PFSK-1 (cell line): Measurements from ENCODE around the gene AKR1A1.

Experiments used
- FOXP2 ChIP-seq: optimal IDR thresholded peaks from 2 replicates; pipeline ENCODE3; 2011; ENCODE audit warnings: borderline replicate concordance, control low read depth, inconsistent platforms; ENCODE audit not compliant: insufficient read depth; ENCODE audit errors: extremely low read length, extremely low read depth
- POLR2AphosphoS5 ChIP-seq: IDR thresholded peaks from 2 replicates; pipeline ENCODE4 v1.6.1; 2012; ENCODE audit warnings: low read depth, mild to moderate bottlenecking, control low read depth, low read length, moderate library complexity
- REST ChIP-seq, 2 experiments: IDR thresholded peaks; 2 replicates each; pipeline versions ENCODE4 v1.6.1 to v1.8.0; 2011 to 2012; ENCODE audit warnings: low read depth in 2 of 2, low read length in 2 of 2, control low read depth in 1 of 2, inconsistent platforms in 1 of 2, mild to moderate bottlenecking in 1 of 2, moderate library complexity in 1 of 2; ENCODE audit not compliant: insufficient read depth in 1 of 2
- SIN3A ChIP-seq: IDR thresholded peaks from 2 replicates; pipeline ENCODE4 v1.6.1; 2012; ENCODE audit warnings: mild to moderate bottlenecking, low read length, moderate library complexity, borderline replicate concordance; ENCODE audit not compliant: insufficient read depth
- TAF1 ChIP-seq: IDR thresholded peaks from 2 replicates; pipeline ENCODE4 v1.6.1; 2012; ENCODE audit warnings: low read length, control low read depth, borderline replicate concordance; ENCODE audit not compliant: insufficient read depth

The AKR1A1 gene

GRCh38 chr1:45573231-45573804, 22.7 kb downstream of the AKR1A1 start:
- TF ChIP-seq SIN3A: no peak
- no peak for TF ChIP-seq TAF1
- TF ChIP-seq FOXP2: no peak
- no peak for TF ChIP-seq POLR2AphosphoS5
- no peak for TF ChIP-seq REST (IDR thresholded peaks at IDR 0.05; ENCODE audit: insufficient read depth in 1 of 2, low read depth in 2 of 2, low read length in 2 of 2)

GRCh38 chr1:45574105-45574626, 23.5 kb downstream of the AKR1A1 start:
- no peak for TF ChIP-seq FOXP2
- no peak for TF ChIP-seq TAF1
- no peak for TF ChIP-seq POLR2AphosphoS5
- no peak for TF ChIP-seq REST (IDR thresholded peaks at IDR 0.05; ENCODE audit: insufficient read depth in 1 of 2, low read depth in 2 of 2, low read length in 2 of 2)
- no peak for TF ChIP-seq SIN3A

GRCh38 chr1:45583264-45583665, 32.6 kb downstream of the AKR1A1 start:
- no peak for TF ChIP-seq POLR2AphosphoS5

- TF ChIP-seq FOXP2: peak; percentile 8
- TF ChIP-seq SIN3A: peak; percentile 71; the same call in 1 of the 2 replicates
- TF ChIP-seq REST (IDR thresholded peaks at IDR 0.05; ENCODE audit: insufficient read depth in 1 of 2, low read depth in 2 of 2, low read length in 2 of 2): peak in 1 of 2 experiments; percentile 54; a peak in 1 of 4 replicates
- TF ChIP-seq TAF1: peak; percentile 81; the same call in 1 of the 2 replicates
- peak; percentile 99 for TF ChIP-seq POLR2AphosphoS5
Measured at GRCh38 chr1:45583666-45584350, 33.2 kb downstream of the AKR1A1 start, which contains the start of gene NASP. Gene NASP (plus strand): TSS chr1:45584041. CDS start chr1:45584147, 106 bp downstream.

- TF ChIP-seq POLR2AphosphoS5 (no peak), SIN3A (peak; percentile 67; the same call in 1 of the 2 replicates)
Measured at GRCh38 chr1:45584351-45585109, 33.9 kb downstream of the AKR1A1 start.

GRCh38 chr1:45585110-45585426, 34.4 kb downstream of the AKR1A1 start:
- no peak for TF ChIP-seq SIN3A
